NCI-H2171 (cell line): ENCODE measurements around the gene PPM1J.
A peak's percentile ranks its signal among the peaks of the same experiment; 100 is the strongest.
"Not testable (repeated sequence)": the region's sequence is repeated elsewhere in the genome, so short reads cannot be mapped to it uniquely, and the experiment has no call there.

Experiments used
- DNase-seq: peaks from one replicate; lab custom pipeline; 2025; lab: John Stamatoyannopoulos, UW

PPM1J gene

DNA sequence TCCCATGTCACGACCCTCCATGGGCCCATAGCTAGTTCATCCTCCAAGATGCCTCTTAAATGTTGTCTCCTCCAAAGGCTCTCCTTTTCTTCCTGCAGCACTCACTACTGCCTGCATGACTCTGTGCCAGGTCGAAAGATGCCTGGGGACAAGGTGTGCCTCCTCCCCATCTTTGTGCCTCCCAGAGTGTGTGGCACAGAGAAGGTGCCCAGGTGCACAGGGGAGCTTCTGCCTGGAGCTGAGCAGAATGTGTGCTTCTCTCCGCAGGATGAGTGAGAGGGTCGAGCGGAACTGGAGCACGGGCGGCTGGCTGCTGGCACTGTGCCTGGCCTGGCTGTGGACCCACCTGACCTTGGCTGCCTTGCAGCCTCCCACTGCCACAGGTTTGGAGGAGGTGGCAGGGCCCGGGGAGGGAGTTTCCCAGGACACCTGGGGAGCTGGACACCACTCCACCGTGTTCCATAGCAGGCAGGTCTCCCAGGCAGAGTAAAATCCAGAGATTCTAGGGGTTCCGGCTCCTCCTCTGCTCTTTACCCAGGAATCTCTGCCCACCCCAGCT lies 6.9 kb upstream of the PPM1J start:
- DNase-seq: no peak

DNA sequence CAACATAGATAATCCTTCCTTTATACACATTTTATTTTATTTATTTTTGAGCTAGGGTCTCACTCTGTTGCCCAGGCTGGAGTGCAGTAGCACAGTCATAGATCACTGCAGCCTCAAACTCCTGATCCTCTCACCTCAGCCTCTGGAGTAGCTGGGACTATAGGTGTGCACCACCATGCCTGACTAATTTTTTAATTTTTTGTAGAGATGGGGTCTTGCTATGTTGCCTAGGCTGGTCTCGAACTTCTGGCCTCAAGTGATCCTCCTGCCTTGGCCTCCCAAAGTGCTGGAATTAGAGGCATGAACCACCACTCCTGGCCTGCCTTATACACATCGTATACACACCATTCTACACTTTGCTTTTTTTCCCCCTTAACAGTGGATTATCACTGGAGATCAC lies 6.2 kb upstream of the PPM1J start:
- not testable (repeated sequence) for DNase-seq

DNA sequence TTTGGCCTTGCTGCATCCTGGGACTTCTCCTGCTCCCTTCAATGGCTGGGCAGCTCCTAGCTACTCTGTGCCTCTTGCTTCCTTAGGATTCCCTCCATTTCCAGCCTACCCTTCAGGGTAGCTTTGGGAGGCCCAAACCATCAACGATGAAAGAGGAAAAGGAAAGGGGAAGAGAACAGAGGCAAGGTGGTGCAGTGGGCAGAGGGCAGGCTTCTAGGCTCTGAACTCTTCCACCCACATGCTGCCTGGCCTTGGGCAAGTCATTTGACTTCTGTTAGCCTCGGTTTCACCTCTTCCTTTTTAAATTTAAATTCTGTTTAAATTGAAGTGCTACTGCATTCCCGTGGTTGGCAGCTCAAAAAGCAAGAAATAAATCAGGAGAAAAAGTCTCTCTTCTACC lies 5.7 kb upstream of the PPM1J start:
- no peak for DNase-seq

DNA sequence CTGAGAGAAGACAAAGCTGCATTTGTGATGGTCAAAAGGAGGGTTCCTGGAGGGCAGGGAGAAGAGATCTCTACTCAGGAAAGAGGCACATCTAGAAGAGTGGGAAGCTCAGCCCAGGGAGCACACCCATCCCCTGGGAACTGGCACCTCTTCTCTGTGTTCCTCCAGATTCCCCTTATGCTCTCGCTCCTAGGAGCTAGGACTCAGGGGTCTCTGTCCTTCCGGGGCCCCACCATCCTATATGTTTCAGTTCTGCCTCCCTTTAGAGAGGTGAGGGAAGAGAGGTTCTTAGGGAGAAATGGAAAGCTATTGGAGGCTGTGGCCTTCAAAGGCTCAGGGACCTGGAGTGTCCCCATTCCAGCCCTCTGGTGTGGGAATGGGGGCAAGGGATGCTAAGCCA lies 4.6 kb upstream of the PPM1J start:
- DNase-seq: no peak

DNA sequence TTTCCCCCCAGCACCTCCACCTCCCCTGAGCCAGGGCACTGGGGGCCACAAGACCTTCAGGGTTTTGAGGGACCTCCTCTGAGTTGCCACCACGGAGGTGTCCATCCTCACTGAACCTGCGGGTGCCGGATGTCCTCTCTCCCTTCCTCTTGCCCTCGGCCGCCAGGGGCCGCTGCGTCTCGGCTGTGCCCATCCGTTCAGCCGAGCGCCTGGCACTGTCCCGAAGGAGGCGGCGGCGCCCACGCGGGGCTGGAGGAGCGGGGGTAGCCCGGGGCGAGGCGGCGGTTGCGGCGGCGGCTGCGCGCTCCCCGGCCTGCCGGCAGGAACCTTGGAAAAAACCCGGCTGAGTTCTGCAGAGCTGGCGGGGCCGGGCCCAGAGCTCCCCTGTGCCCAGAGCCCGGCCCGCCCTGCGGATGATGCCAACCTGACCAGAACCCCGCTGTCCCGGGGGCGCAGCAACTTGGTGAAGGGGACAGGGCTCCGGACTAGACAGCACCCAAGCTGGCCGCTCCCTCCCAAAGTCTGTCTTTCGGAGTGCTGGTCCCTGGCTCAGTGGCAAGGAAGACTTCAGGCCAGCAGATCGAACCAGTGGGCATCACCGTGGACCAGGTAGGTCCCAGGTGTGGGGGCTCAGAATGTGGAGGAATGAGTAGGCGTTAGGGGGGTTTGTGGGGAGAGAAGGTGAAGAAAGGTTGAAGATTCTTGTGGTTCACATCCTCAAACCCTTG lies 3.7 kb upstream of the PPM1J start:
- peak; percentile 63 for DNase-seq

DNA sequence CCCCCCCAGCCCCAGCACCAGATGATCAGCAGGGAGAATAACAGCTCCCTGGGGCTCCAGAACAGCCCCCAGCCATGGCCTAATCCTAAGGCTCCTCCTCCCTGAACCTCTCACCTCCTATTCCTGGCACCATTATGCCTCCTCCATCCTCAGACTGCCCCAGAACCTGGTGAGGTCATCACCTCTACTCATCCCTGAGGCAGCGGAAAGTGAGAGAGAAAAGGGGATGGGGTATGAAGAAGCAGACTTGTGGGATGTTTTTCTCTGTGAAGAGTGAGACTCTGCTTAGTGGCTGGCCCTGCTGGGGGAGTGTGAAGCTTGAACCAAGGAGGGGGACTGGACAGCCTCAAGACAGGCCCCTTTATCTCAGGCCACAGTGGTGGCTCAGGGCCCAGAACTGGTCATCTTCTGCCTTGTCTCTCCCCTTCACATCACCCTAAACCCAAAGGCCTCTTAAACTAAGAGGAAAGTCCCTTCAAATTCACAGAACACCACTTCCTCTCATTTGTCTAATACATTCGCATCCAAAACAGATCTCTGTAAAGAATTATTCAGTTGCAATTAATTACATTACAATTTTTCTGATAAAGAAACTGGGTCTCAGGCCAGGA lies 2.2 kb upstream of the PPM1J start:
- DNase-seq: no peak

DNA sequence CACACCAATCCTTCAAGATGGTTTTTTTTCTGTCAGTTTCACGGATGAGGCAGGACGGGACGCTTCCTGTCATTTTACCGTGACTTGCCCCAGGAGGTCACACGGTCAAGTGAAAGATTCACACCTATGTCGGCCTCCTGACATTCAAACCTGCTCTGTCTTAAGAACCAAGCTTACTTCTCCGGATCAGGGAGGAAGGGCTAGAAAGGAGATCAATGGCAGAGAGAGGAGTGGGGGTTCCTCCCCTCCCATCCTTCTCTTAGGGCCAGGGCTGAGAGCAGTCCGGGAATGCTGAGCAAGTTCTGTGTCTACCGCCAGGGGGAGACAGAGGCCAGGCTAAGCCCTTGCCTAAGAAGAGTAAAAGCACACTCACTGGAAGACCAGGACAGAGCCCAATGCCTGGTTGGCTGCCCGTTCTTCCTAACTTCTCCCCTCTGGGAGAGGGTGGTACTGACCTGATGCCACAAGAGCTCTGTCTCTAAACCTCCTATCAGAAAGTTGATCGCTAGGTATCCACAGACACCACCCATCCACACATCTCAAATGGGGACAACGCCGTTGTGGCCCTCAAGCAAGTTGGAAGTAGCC lies 1.1 kb upstream of the PPM1J start:
- DNase-seq: peak; percentile 73

DNA sequence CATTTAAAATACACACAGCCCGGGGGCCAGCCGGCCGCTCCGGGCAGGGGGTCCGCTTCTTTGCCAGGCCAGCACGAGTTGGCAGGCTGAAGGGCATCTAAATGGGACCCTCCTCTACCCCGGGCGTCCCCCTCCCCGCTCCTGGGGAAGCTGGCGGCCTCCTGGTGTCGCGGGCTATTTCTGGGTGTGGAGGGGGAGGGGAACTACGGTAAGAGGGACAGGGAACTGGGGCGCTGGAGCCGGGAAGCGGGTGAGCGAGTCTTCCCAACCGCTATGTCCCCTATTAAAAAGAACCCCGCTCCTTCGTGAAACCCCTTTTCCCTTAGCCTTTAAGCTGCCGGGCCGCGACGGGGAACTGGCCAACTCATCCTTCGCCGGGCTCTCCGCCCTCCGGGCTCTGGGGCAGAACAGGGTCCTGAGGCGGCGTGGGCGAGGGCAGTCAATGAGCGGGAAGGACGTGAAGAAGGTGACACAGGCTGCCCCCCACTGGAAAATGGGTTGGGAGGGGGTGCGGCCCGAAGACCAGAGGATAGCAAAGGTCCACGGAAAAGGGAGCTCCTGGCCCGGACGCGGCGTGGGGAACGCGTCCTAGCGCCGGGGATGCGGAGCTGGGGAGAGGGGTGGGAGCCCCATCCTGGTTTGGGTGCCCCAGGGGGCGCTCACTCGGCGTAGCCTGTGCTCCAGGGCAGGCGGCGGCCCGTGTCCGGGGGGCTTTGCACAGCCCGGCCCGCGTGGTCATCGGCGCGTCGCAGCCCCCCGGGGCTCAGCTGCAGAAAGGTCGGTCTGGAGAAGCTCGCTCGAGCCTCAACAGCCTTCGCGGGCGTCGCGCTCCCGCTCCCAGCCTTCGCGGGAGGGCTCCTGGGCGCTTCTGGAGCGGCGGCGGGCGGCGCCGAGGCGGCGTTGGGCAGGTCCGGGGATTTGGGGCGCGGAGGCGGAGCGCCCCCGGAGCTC lies 544 bp downstream of the PPM1J start:
- no peak for DNase-seq

DNA sequence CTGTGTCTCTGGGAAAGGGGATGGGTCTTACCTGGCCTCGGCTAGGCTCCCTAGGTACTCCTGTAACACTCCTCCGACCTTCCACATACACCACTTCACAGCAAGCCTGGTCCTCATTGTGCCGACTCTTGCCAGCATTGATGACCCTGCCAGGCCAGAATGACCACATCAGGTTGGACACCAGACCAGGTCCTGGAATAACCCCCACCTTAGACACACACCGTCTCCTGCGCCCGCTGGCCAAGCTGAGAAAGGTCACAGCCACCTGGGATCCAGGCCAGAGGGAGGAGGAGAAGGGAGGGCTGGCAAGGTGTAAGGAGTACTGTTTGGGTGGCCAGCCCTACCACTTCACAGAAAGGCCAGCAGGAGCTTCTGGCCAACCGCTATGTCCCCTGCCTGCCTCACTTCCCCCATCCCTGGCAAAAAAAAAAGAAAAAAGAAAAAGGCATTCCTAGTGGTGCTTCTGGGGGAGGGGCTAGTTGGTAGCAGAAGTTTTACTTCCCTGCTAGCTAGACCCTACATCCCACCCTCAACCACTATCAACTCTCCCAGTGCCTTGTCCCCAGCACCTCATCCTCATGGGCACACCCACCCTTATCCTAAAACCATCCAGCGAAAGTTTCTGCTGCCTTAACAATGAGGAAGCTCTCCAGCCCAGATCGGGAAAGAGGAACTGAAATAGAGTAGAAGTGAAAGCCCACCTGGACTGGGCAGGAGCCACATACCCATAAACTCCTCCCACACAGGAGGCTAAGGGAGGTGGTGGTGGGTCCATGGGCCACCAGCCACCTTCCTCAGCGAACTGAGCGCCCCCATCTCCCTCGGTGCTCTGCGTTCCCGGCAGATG lies 1.4 kb downstream of the PPM1J start:
- DNase-seq: no peak

DNA sequence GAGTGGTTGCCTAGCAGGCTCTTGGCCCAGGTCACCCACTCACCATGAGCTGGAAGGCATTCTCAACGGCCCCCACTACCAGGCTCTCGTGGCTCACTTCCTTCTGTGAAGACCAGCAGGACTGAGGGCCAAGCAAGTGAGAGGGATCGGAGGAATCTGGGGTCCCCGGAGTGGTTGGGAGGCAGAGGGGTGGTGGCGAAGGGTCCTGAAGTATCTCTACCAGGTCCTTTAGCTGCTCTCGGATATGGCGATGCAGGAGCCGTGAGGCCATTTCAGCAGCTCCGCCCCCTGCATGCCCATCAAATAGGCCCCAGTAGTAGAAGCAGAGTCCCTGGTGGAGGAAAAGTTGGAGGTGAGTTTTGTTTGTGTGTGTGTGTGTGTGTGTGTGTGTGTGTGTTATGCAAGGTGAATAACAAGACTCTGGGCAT lies 2.4 kb downstream of the PPM1J start:
- DNase-seq: no peak

DNA sequence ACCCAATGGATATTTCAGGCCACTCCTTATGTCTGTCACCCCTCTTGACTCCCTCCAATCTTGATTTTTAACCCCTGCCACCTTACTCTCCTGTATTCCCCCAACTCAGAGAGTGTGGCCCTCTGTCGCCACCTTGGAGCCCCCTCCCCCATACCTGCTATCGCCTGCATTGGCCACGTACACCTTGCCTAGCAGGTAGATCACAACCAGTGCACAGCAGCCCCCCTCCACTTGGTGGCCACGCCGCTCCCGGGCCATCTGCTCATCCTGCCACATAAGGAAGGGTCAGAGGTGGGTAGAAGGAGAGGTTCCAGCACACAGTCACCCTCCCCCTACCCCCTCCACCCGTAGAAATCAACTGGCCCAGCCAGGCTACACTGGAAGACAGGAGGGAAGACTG lies 2.9 kb downstream of the PPM1J start:
- no peak for DNase-seq

DNA sequence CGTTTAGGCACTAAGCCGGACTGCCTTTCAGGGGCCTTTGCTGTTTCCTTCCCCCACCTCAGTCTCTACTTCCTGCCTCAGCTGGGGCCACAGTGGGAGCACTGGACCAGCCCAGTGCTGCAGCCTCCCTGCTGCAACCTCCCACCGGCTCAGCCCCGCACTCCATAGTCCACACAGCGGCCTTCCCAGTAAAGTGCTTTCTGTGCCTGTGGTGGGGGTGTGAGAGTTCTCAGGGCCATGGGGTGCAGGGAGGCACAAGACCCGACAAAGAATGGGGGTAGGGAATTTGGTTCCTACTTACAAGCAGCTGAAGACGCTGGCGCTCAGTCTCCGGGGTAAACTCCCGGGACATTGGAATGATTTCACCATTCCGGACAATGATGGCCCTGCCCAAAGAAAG lies 3.5 kb downstream of the PPM1J start:
- DNase-seq: no peak

DNA sequence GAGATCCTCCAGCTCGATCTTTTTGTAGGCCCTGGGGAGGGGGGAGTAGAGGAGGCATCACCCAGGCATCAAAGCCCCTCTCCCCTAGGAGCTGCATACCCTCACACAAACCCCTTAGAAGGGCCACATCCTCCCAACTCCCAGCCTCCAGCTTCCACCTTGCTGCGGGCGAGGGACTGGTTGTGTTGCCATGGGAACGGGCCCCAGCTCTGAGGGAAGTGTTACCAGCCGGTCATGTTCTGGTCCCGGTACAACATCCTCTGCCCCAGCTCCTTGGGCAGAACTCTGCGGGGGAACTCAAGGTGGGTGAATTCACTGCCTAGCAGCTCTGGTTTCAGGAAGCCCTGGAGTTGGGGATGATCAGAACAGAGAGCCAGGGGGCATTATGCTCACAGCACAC lies 4.1 kb downstream of the PPM1J start:
- no peak for DNase-seq

DNA sequence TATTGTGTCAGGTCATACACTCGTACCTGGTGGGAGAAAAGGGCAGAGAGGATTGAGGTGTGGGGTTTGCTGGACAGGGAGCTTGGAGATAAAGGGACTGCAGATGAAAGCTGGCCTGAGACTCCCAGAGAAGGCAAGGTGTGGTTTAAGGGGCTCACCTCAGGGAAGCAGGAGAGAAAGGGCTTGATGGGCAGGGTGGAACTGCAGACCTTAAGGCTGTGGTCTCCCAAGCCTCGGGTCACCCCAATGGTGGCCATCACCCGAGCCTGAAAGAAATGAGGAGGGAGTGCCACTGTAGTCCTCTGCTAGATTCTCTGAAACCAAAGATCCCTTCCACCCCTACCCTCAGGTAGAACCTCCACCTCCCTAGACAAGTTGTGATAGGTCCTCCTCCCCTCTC lies 4.5 kb downstream of the PPM1J start:
- DNase-seq: no peak

DNA sequence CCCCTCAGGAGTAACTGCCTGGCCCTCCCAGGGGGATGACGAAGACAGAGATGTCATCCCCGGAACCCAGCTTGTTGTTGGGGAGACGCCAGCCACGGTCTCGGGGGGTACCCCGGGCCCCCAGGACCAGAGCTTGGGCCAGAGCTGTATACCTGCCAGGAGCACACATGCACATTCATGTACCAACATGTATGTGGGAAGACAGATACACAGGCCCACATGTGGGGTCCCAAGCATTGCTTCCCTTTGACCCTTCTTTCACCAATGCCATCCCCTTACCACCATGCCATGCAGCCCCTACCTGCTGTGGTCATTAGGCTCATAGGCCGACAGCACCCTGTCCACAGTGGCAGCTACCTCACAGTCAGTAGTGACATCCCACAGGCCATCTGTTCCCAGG lies 5.0 kb downstream of the PPM1J start:
- DNase-seq: no peak

DNA sequence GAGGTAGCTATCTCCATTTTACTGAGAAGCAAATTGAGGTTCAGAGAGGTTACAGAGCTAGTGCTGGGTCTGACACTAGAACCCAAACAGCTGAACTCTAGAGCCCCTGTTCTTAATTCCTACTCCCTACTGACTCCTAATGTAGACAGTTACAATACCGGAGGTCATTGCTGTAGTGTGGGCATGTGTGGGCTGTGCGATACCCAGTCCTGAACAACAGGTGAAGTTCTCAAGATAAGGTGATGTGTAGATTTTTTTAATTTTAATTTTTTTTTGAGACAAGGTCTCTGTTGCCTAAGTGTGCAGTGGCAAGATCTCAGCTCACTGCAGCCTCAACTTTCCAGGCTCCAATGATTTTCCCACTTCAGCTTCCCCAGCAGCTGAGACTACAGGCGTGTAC lies 6.6 kb downstream of the PPM1J start:
- DNase-seq: no peak

DNA sequence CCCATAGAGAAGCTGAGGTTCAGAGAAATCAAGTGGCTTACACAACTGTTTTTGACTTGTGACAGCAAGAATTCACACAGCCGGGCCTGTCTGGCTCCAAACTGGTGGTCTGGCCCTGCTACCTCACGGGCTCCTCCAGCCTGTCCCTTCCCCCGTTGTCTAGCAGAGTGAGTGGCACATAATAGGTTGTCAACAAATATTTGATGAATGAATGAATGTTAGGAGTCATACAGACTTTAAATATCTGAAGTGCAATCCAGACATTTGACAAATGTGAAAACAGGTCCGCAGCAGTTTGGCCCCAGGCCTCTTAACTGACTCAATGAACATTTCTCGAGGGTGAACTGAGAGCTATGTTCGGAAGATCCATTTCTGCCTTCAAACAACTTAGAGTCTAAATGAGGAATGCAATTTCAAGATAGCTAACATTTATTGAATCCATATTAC lies 7.1 kb downstream of the PPM1J start:
- no peak for DNase-seq

DNA sequence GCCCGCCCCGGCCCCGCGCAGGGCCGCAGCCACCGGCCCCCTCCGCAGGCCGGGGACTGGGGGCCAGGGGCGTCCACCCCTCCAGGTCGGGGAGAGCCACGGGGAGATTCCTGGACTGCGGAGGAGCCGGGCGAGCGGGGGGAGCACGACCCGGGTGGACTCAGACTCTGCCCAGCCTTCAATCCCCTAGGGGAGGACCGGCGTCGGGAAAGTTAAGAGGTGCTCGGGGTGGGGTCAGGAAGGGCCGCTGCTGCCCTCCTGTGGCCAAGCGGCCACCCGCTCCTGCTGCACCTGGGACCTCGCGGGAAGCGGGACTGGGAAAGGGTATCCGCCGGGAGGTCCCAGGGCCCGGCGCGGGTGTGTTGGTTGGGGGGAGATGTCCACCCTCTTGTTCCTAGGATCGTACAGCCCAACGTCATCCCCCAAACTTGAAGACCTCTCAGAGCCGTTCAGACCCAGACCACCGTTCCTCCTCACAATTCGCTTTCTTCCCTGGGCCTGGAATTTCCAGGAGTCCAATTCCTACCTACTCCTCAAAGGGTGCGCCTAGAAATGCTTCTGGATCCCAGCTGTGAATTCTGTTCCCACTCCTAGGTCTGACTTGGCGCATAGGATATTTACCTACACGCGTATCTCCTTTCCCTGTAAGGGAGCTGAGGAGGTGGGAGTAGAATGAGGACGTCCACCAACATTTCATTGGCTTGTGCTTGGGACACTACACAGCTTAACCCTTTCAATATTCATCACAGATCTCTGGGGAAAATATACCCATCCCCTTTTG lies 7.7 kb downstream of the PPM1J start:
- peak; percentile 68 for DNase-seq

DNA sequence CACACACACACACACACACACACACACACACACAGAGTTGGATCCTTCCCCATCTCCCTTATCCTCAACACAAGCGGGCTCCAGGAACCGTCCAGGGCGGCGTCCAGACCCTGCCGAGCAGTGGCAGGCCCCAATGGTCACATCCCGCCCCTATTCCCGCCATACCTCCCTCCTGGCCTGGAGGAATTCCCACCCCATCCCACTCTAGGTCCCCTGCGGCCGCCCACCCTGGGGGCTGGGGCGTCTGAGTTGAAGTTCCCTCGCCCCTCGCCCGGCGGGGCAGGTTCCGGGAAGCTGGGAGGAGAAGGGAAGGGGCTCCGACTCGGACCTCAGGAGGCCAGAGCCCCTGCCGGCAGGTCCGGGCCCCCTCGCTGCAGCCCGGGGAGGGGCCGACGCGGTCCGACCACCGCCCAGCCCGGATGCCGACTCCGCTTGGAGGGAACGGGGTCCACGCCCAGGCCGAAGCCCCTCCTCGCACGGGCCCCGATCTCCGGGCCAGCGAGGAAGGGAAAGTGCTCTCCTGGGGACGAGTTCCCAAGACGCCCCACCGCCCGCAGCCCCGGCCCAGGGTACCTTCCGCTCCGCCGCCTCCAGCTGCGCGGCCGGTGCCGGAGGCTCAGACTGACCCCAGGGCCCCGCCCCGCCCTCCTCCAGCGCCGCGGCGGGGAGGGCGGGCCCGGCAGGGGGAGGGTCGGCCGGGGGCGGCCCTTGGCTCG lies 8.5 kb downstream of the PPM1J start, which contains the start of gene RHOC:
Gene RHOC, minus strand, starts transcription at position 623 of the 716 bp plus-strand sequence. CDS start 3,328 bp downstream, outside the sequence.
- DNase-seq: no peak
